A673 (cell line): ENCODE measurements around the gene CCDC97. TPM values are rescaled to one million over a fixed set of nuclear protein-coding genes. Genes with fewer than 3 reads are reported as not detected.

Source experiments
- BruUV-seq: library from RNA; stranded (reverse); fragments of 400-500 nt; replicated peaks from 2 replicates; lab custom pipeline; 2021; lab: Mats Ljungman, UMichigan
- CTCF ChIA-PET: fragments of 300-600 bp; sonication (Branson Sonifier 250); formaldehyde crosslinking; loops from one replicate; lab custom pipeline; 2022; ENCODE audit warnings: antibody characterized with exemption; lab: Charles Lee
- POLR2A ChIA-PET: fragments of 300-600 bp; sonication (Branson Sonifier 250); formaldehyde crosslinking; loops from one replicate; lab custom pipeline; 2022; ENCODE audit warnings: antibody characterized with exemption; ENCODE audit not compliant: low non-redundant PET; lab: Charles Lee
- DNase-seq: peaks from one replicate; pipeline ENCODE4 v3.0.0-alpha.2; 2015; ENCODE audit warnings: low spot score
- H3K27ac ChIP-seq: fragments of 200-600 bp; sonication (generic); 2 replicates; pipeline ENCODE4 v1.5.1; 2016; ENCODE audit warnings: mixed run types, low read depth, mild to moderate bottlenecking, mixed read lengths, antibody characterized with exemption, low read length; ENCODE audit not compliant: poor library complexity, severe bottlenecking
- H3K27me3 ChIP-seq: fragments of 200-600 bp; sonication (generic); replicated peaks from 2 replicates; pipeline ENCODE4 v1.6.1; 2017; ENCODE audit warnings: mixed run types, low read depth, mild to moderate bottlenecking, mixed read lengths, antibody characterized with exemption, low read length; ENCODE audit not compliant: insufficient read depth, poor library complexity
- H3K36me3 ChIP-seq: fragments of 200-600 bp; sonication (generic); 2 replicates; pipeline ENCODE4 v1.6.1; 2016; ENCODE audit warnings: mixed run types, mild to moderate bottlenecking, mixed read lengths, antibody characterized with exemption, low read length; ENCODE audit not compliant: insufficient read depth, poor library complexity, severe bottlenecking
- H3K4me1 ChIP-seq: fragments of 200-600 bp; sonication (generic); 2 replicates; pipeline ENCODE4 v1.6.1; 2017; ENCODE audit warnings: mixed run types, mild to moderate bottlenecking, mixed read lengths, antibody characterized with exemption, low read length; ENCODE audit not compliant: insufficient read depth, poor library complexity, severe bottlenecking
- H3K4me3 ChIP-seq: fragments of 200-600 bp; sonication (generic); 2 replicates; pipeline ENCODE4 v1.5.1; 2016; ENCODE audit warnings: low read depth, mixed run types, mild to moderate bottlenecking, mixed read lengths, low read length; ENCODE audit not compliant: poor library complexity, severe bottlenecking
- H3K9me3 ChIP-seq: fragments of 200-600 bp; sonication (generic); 2 replicates; pipeline ENCODE4 v1.6.1; 2016; ENCODE audit warnings: mixed run types, low read depth, mild to moderate bottlenecking, mixed read lengths, antibody characterized with exemption, low read length; ENCODE audit not compliant: poor library complexity, severe bottlenecking
- EZH2 ChIP-seq: fragments of 200-600 bp; sonication (generic); IDR thresholded peaks from 2 replicates; pipeline ENCODE4 v1.6.1; 2017; ENCODE audit warnings: borderline replicate concordance, low read depth, mild to moderate bottlenecking, mixed read lengths, antibody characterized with exemption, low read length; ENCODE audit not compliant: poor library complexity, severe bottlenecking
- intact Hi-C: fragments of 100-400 bp; cut with micrococcal nuclease; formaldehyde crosslinking; loops from one replicate; pipeline ENCODE4 v1.10.0; 2022; ENCODE audit not compliant: unreplicated experiment
- total RNA-seq: library from RNA; stranded (reverse); gene quantifications from 2 replicates; pipeline ENCODE4 v1.2.3, GENCODE V29; 2021
- TF ChIP-seq, protein P1 (sequence below): fragments of 300-800, 200-600 bp; sonication (generic); conservative IDR thresholded peaks from 2 replicates; pipeline ENCODE4 v1.5.1; 2017; ENCODE audit warnings: low read depth, mild to moderate bottlenecking, antibody characterized with exemption, low read length, moderate library complexity, mixed read lengths

The CCDC97 gene
- total RNA-seq, 1 experiment from 2014 or later = 40.8 TPM

- Histone ChIP-seq H3K4me1 (peaks cover 8% of the 10 kb centered on the region), H3K9me3 (no peaks in the 10 kb centered on the region), H3K36me3 (peaks cover 10% of the 10 kb centered on the region), H3K27ac (peak overlapping the region; percentile 93), H3K4me3 (peak overlapping the region; percentile 76), H3K27me3 (no peaks in the 10 kb centered on the region)
- intact Hi-C loops = loop anchor here (2.0 to 5.0 kb wide), 2 partner anchors 136 to 288 kb away; no protein-coding TSS in a partner anchor
- TSS peak; percentile 87 for BruUV-seq
- no peak for DNase-seq
- TF ChIP-seq EZH2 = no peak
- TF ChIP-seq, protein P1, sequence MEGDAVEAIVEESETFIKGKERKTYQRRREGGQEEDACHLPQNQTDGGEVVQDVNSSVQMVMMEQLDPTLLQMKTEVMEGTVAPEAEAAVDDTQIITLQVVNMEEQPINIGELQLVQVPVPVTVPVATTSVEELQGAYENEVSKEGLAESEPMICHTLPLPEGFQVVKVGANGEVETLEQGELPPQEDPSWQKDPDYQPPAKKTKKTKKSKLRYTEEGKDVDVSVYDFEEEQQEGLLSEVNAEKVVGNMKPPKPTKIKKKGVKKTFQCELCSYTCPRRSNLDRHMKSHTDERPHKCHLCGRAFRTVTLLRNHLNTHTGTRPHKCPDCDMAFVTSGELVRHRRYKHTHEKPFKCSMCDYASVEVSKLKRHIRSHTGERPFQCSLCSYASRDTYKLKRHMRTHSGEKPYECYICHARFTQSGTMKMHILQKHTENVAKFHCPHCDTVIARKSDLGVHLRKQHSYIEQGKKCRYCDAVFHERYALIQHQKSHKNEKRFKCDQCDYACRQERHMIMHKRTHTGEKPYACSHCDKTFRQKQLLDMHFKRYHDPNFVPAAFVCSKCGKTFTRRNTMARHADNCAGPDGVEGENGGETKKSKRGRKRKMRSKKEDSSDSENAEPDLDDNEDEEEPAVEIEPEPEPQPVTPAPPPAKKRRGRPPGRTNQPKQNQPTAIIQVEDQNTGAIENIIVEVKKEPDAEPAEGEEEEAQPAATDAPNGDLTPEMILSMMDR = no peak
- ChIA-PET CTCF (interaction anchor here (0.6 to 3.1 kb wide), 9 partner anchors 15 to 1074 kb away, joined by 3 to 49 read pairs (median 3); partner anchors contain the start of gene CCDC97), POLR2A (interaction anchor here (0.5 kb wide), 1 partner anchor 1153 kb away, joined by 3 read pairs; no protein-coding TSS in a partner anchor)
Observed at GRCh38 chr19:41263042-41263849, 46.7 kb upstream of the CCDC97 start.

DNA sequence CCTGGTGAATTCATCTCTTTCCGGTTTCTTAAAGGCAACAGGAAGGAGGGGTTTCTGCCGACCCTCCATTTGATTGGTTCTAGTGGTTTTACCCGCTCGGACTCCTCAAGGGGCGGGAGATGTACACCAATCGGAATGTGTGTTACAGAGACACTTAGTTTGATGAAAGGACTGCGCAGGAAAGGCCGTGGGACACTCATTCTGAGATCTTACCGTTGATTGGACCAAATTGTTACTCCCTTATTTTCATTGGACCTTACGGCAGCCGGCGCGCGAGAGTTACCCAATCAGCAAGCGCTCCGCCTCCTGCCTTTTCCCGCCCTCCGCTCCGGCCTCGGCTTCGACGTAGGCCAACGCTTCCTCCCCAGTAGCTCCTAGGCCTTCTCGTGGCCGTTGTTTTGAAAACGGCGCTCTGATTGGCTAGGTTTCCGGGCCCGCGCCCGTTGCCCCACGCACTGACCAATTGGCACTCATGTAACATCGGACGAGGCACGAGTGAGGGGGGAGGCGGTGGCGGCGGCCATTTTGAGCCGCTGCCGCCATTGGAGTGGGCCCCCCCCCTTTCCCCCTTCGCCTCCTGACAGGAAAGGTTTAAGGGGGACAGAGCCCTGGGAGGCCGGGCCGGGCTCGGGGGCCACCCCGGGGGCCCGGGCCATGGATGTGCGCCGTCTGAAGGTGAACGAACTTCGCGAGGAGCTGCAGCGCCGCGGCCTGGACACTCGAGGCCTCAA is 46.0 kb upstream of the CCDC97 start, which contains the start of gene HNRNPUL1:
Gene HNRNPUL1 (plus strand): TSS at position 523 of the 731 bp plus-strand sequence. CDS start 132 bp downstream, at position 655.
- no peaks in the 10 kb centered on the region for H3K27me3 ChIP-seq
- intact Hi-C loops = loop anchor here (2.0 to 5.0 kb wide), 2 partner anchors 137 to 289 kb away; no protein-coding TSS in a partner anchor
- H3K9me3 ChIP-seq = no peaks in the 10 kb centered on the region
- ChIA-PET POLR2A (interaction anchor here (0.5 to 0.6 kb wide), 2 partner anchors 838 to 1152 kb away, joined by 3 to 5 read pairs; partner anchors contain the start of gene SERTAD1), CTCF (interaction anchor here (0.6 to 3.1 kb wide), 6 partner anchors 46 to 1073 kb away, joined by 3 to 49 read pairs (median 4); partner anchors contain the start of gene CCDC97)
- H3K36me3 ChIP-seq = peaks cover 17% of the 10 kb centered on the region
- peak within 1 kb of the TSS; percentile 99 for H3K27ac ChIP-seq
- peak within 1 kb of the TSS; percentile 90 for H3K4me3 ChIP-seq
- DNase-seq = peak; percentile 100
- peaks cover 8% of the 10 kb centered on the region for H3K4me1 ChIP-seq
- TF ChIP-seq EZH2 = no peak
- TF ChIP-seq, protein P1 = 0 out of 2 replicates have a peak, but pooled peaks have one; percentile 34
- no TSS peak for BruUV-seq
